Spleen (tissue), 7 donors: ENCODE measurements around the gene OR52H1.

ENCODE experiments used
- POLR2A ChIP-seq, 3 donors: fragments of 450-650 bp; IDR thresholded peaks; one replicate each; pipeline ENCODE4 v1.5.1; 2017; ENCODE audit warnings: antibody characterized with exemption in 3 of 3, mild to moderate bottlenecking in 1 of 3
- TF ChIP-seq, protein P1 (sequence below), 11 experiments: fragments of 200-600 bp in 7 of 11; fragments of 450-650 bp in 4 of 11; sonication (generic) in 4 of 11; IDR thresholded peaks in 8 of 11; conservative IDR thresholded peaks in 3 of 11; 1 replicate in 7 of 11; 2 replicates in 4 of 11; pipeline versions ENCODE4 v1.4.0 to v1.8.0; 2016 to 2021; ENCODE audit warnings: antibody characterized with exemption in 11 of 11, inconsistent platforms in 4 of 11, mild to moderate bottlenecking in 1 of 11
- donor health status: DM: no; HTN: no; CAD: no; lungs with moderate emphysema.
- donor health status: DM: no; HTN: no; CAD: no.
- donor health status: DM: no; HTN: no; CAD: no.

DNA sequence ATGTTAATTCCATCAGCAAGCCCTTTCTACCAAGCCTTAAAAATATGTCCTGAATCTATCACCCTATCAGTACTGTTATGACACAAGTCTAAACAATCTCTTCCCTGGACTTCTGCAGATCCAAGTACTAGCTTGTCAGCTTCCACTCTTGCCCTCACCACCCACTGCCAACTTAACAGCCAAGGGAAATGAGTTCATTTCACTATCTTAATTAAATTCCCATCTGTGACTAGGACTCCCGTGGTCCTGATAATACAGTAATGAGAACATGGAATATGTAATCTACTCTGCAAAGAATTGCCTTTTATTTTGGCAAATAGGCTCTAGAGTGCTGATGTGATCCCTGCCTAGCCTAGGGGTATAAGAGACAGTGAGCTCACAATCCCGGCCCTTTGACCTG is 48.7 kb downstream of the OR52H1 start:
- TF ChIP-seq, protein P1, sequence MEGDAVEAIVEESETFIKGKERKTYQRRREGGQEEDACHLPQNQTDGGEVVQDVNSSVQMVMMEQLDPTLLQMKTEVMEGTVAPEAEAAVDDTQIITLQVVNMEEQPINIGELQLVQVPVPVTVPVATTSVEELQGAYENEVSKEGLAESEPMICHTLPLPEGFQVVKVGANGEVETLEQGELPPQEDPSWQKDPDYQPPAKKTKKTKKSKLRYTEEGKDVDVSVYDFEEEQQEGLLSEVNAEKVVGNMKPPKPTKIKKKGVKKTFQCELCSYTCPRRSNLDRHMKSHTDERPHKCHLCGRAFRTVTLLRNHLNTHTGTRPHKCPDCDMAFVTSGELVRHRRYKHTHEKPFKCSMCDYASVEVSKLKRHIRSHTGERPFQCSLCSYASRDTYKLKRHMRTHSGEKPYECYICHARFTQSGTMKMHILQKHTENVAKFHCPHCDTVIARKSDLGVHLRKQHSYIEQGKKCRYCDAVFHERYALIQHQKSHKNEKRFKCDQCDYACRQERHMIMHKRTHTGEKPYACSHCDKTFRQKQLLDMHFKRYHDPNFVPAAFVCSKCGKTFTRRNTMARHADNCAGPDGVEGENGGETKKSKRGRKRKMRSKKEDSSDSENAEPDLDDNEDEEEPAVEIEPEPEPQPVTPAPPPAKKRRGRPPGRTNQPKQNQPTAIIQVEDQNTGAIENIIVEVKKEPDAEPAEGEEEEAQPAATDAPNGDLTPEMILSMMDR (IDR thresholded peaks at IDR 0.05 in 8 of 11, conservative IDR thresholded peaks at IDR 0.05 in 3 of 11), result no peak
- no peak for TF ChIP-seq POLR2A (IDR thresholded peaks at IDR 0.05)
